Sigmoid colon (tissue), 4 donors: ENCODE measurements around the gene SIM2.

Experiments
- EP300 ChIP-seq, 4 donors: sonication (generic); formaldehyde crosslinking; IDR thresholded peaks; one replicate each; pipeline ENCODE4 v1.6.1; 2017; ENCODE audit warnings: antibody characterized with exemption in 4 of 4
- POLR2A ChIP-seq, 2 donors: fragments of 450-650 bp; IDR thresholded peaks; one replicate each; pipeline ENCODE4 v1.6.1; 2016; ENCODE audit warnings: antibody characterized with exemption in 2 of 2, mild to moderate bottlenecking in 2 of 2, moderate library complexity in 2 of 2
- POLR2AphosphoS5 ChIP-seq, 4 donors: sonication (generic); formaldehyde crosslinking; IDR thresholded peaks; one replicate each; pipeline ENCODE4 v1.6.1; 2017; ENCODE audit warnings: antibody characterized with exemption in 4 of 4
- TF ChIP-seq, protein P1 (sequence below), 4 experiments: fragments of 450-650 bp in 3 of 4; fragments of 200-600 bp in 1 of 4; IDR thresholded peaks; one replicate each; pipeline ENCODE4 v1.5.1; 2016 to 2019; ENCODE audit warnings: antibody characterized with exemption in 4 of 4, mild to moderate bottlenecking in 3 of 4, moderate library complexity in 2 of 4

GRCh38 chr21:36732761-36733160 is 33.8 kb downstream of the SIM2 start:
- TF ChIP-seq EP300 (IDR thresholded peaks at IDR 0.05) (no peak), POLR2AphosphoS5 (IDR thresholded peaks at IDR 0.05) (no peak), POLR2A (IDR thresholded peaks at IDR 0.05) (no peak)
- TF ChIP-seq, protein P1, sequence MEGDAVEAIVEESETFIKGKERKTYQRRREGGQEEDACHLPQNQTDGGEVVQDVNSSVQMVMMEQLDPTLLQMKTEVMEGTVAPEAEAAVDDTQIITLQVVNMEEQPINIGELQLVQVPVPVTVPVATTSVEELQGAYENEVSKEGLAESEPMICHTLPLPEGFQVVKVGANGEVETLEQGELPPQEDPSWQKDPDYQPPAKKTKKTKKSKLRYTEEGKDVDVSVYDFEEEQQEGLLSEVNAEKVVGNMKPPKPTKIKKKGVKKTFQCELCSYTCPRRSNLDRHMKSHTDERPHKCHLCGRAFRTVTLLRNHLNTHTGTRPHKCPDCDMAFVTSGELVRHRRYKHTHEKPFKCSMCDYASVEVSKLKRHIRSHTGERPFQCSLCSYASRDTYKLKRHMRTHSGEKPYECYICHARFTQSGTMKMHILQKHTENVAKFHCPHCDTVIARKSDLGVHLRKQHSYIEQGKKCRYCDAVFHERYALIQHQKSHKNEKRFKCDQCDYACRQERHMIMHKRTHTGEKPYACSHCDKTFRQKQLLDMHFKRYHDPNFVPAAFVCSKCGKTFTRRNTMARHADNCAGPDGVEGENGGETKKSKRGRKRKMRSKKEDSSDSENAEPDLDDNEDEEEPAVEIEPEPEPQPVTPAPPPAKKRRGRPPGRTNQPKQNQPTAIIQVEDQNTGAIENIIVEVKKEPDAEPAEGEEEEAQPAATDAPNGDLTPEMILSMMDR (IDR thresholded peaks at IDR 0.05), result no peak
